GM10266 (cell line): ENCODE data around the gene HNRNPF.
"Not testable (repeated sequence)": the region's sequence is repeated elsewhere in the genome, so short reads cannot be mapped to it uniquely, and the experiment has no call there.

Experiments
- DNase-seq: peaks from one replicate; pipeline ENCODE4 v3.0.0; 2012; ENCODE audit errors: extremely low spot score
- TF ChIP-seq, protein P1 (sequence below): IDR thresholded peaks from 2 replicates; pipeline ENCODE4 v1.5.1; 2012; ENCODE audit warnings: mild to moderate bottlenecking, low read depth; ENCODE audit not compliant: control insufficient read depth, insufficient read depth; ENCODE audit errors: missing control alignments

The HNRNPF gene

DNA sequence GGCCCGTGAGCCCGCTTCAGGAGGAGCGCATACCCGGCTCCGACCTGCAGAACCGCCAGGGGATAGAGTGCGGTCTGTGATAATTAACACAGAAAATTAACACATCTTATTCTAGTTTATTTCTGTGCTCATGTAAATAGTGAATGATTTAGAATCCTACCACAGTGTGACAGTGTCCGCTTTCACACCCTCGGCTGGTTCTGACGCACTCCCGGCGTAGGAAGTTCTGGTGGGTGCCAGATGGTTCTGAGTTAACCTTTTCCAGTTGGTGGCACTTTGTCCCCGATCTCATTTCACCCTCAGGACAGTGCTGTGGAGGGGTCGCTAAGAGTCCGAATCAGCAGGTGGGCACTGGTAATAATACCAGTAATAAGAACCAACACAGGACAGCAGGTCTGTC lies 65.9 kb downstream of the HNRNPF start:
- DNase-seq = no peak
- TF ChIP-seq, protein P1, sequence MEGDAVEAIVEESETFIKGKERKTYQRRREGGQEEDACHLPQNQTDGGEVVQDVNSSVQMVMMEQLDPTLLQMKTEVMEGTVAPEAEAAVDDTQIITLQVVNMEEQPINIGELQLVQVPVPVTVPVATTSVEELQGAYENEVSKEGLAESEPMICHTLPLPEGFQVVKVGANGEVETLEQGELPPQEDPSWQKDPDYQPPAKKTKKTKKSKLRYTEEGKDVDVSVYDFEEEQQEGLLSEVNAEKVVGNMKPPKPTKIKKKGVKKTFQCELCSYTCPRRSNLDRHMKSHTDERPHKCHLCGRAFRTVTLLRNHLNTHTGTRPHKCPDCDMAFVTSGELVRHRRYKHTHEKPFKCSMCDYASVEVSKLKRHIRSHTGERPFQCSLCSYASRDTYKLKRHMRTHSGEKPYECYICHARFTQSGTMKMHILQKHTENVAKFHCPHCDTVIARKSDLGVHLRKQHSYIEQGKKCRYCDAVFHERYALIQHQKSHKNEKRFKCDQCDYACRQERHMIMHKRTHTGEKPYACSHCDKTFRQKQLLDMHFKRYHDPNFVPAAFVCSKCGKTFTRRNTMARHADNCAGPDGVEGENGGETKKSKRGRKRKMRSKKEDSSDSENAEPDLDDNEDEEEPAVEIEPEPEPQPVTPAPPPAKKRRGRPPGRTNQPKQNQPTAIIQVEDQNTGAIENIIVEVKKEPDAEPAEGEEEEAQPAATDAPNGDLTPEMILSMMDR = no peak

DNA sequence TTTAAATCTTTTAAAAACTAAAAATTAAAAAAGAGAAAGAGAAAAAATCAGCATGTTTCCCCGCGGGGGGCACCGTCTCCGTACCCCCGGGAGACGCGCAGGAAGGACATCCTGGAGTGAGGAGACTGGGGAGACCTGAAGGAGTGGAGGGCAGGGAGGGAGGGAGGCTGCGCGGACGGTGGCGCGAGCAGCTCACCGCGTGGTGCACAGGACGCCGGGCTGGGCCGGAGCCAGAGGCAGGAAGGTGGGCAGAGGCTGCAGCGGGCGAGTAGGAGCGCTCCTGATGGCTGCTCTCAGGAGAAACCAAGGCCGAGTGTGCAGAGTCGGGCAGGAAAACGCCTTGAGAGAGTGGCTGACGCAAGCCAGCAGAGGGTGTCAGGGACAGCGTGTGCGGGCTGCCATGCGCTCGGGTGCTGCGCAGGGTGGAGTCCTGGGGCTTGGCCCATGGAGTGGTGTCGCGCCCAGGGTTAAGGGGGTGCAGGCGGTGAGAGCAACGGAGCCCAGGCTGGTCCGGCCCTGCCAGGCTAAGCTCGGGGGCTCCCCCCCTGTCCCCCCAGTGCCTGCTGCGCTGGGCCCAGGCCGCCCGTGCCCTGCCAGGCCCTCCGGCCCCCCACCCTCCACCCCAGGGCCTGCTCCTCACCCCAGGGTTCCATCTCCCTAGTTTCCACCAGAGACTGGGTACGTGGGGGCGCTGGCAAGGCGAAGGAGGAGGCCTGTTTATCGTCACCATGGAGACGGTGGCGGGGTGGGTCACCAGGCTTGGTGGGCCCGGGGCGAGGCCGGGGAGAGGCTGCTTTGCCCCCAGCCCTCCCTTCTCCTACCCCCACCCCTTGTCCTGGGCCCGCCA lies 66.5 kb downstream of the HNRNPF start:
- TF ChIP-seq, protein P1 = no peak
- no peak for DNase-seq

DNA sequence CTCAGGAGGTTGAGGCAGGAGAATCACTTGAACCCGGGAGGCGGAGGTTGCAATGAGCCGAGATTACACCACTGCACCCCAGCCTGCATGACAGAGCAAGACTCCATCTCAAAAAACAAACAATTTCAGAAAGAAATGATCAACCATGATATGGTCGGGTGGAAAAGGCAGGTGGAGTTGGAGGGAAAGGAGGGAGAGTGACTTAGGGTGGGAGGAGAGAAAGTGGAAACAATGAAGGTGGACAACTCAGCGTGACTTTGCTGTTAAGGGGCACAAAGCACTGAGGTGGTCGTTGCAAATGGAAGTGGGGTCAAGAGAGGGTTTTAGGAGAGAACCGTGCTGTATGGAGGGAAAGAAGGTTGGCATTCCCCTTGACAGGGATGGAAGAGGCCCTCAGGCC lies 67.5 kb downstream of the HNRNPF start:
- TF ChIP-seq, protein P1 = no peak

DNA sequence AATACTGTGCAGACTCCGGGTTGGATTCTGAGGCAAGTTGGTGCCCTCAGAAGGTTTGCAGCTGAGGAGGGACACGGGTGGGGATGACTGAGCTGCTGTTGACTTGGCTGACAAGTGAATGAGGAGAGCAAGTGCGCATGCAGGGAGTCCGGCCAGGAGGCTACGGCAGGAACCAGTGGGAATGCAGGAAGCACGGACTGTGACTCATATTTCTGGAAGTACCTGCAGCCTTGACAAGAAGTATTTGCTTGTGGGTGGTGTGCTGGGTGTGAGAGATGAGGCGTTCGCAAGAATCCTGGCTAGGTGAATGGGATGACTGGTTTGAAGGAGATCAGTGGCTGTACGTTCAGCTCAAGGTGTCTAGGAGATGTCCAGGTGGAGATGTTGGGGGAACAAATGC lies 68.4 kb downstream of the HNRNPF start:
- DNase-seq = no peak

More for the DNA sequence above, 67.5 kb downstream of the HNRNPF start:
- DNase-seq = no peak

DNA sequence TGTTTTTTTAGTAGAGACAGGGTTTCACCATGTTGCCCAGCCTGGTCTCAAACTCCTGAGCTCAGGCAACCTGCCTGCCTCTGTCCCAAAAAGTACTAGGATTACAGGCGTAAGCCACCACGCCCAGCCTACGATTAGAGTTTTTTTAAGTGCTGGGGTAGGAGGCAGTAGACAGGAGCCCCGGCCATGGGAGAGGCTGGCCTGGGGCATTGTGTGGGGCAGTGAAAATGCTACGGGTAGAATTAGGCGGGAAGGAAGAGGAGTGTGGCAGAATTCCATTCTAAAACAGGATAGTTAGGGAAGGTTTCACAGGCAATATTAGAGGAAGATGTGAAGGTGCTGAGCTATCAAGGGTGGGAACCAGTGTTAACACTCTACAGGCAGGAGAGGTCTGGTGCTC lies 68.9 kb downstream of the HNRNPF start:
- TF ChIP-seq, protein P1 = no peak

More for the DNA sequence above, 68.4 kb downstream of the HNRNPF start:
- TF ChIP-seq, protein P1 = no peak

DNA sequence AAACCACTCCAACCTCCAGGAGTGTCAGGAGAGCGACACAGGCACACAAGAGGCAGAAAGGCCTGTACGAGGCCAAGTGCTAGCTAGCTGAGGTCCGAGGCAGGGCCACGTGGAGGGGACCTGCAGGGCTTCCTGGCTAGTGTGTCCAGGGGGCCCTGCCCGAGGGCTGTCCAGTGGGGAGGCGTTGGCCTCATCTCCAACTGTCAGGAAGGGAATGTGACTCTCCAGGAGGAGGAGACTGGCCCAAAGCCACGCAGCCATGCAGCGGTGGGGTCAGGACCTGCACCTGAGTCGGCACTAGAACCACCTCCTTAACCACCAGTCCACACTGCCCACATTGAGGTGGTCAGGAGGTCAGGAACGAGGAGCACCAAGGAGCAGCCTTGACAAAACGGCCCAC lies 69.8 kb downstream of the HNRNPF start:
- no peak for DNase-seq
- TF ChIP-seq, protein P1 = no peak

More for the DNA sequence above, 68.9 kb downstream of the HNRNPF start:
- no peak for DNase-seq

DNA sequence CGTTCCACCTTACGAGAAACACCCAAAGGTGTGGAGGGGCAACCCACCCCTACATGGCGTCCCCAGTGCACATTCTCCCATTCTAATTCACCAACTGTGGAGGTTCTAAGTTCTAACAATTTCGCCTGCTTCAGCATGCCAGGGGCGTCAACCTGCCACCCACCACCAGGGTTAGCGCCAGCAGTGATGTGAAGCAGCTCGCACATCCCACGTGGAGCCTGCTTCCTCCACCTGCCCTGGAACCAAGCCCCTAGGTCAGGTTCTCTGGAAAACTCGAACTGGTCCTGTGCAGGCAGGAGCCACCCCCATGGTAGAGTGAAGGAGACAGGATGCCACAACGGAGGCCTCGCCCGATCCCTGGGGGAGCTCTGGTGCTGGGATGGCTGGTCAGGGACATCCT lies 70.9 kb downstream of the HNRNPF start:
- TF ChIP-seq, protein P1 = no peak

DNA sequence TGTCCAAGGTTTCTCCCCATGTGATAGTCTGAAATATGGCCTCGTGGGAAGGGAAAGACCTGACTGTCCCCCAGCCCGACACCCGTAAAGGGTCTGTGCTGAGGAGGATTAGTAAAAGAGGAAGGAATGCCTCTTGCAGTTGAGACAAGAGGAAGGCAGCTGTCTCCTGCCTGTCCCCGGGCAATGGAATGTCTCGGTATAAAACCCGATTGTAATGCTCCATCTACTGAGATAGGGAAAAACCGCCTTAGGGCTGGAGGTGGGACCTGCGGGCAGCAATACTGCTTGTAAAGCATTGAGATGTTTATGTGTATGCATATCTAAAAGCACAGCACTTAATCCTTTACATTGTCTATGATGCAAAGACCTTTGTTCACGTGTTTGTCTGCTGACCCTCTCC lies 71.5 kb downstream of the HNRNPF start:
- not testable (repeated sequence) for DNase-seq

More for the DNA sequence above, 70.9 kb downstream of the HNRNPF start:
- DNase-seq = no peak
